ENCODE measurements around the gene GCK.
A peak's percentile ranks its signal among the peaks of the same experiment; 100 is the strongest.
"Not testable (repeated sequence)": the region's sequence is repeated elsewhere in the genome, so short reads cannot be mapped to it uniquely, and the experiment has no call there.

The GCK gene

DNA sequence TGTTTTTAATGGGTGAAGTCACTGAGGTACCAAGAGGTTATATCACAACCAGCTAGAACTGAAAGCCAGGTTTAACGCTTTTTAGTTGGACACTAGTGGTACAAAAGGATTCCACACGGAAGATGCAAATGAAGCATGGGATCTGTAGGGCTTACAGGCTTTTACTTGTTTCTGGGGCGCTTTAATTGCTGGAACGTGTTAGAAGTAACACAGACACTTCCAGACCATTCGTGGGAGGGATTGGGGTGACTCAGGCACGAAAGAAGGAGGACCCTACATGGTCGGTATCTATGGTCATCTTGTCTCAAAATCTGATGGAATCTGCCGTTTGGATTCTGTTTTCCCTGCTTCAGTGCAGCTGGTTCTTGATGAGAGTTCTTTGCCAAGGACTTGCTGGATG, 12.6 kb upstream of the GCK start:
- DNase-seq (ENCODE audit: low read depth, low spot score): no peak

- peak; percentile 93 for DNase-seq (ENCODE audit: low read depth, low spot score)
Measured at GRCh38 chr7:44200699-44201461, 11.6 kb upstream of the GCK start, which contains the start of gene YKT6. YKT6 (plus strand) TSS chr7:44200978; CDS start chr7:44201136, 158 bp downstream.

- DNase-seq (ENCODE audit: low read depth, low spot score): not testable (repeated sequence)
Measured at GRCh38 chr7:44200163-44200562, 10.9 kb upstream of the GCK start.

DNA sequence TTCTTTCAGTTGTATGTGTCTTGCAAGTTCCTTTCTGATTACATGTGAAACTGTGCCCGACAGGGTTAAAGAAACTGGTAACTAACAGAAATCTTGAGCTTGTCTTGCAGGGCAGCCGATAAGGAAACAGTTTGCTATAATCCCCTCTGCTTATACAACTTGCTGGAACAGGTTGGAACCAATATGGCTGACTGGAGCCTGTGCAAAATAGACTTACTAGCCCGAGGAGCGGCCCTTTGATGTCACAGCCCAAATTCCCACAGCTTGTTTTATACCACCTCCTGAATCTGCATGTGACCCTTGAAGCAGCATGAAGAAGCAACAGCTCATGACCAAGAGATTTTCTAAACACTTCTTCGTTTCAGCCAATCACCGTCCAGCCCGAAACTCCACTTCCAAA, 8.2 kb upstream of the GCK start:
- DNase-seq (ENCODE audit: low read depth, low spot score): no peak

DNA sequence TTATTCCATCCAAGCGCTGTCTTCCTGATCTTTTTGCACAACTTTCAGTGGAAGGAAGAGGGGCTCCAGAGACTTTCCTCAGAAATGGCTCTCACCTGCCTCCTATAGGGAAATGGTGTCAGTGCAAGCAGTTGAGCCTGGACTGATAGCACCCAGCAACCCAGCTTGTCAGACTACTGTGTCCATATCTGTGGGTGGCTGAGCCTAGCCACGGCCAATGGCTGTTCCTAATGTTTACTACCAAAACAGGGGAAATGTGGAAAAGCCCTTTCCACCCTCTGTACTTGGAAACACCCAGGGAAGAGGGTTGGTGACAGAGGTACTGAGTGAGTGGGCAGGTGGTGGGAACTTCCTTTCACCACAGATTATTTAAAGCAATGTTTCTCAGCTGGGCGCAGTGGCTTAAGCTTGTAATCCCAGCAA, 7.2 kb upstream of the GCK start:
- no peak for DNase-seq (ENCODE audit: low read depth, low spot score)

- no peak for DNase-seq (ENCODE audit: low read depth, low spot score)
Measured at GRCh38 chr7:44195889-44196288, 6.7 kb upstream of the GCK start.

DNA sequence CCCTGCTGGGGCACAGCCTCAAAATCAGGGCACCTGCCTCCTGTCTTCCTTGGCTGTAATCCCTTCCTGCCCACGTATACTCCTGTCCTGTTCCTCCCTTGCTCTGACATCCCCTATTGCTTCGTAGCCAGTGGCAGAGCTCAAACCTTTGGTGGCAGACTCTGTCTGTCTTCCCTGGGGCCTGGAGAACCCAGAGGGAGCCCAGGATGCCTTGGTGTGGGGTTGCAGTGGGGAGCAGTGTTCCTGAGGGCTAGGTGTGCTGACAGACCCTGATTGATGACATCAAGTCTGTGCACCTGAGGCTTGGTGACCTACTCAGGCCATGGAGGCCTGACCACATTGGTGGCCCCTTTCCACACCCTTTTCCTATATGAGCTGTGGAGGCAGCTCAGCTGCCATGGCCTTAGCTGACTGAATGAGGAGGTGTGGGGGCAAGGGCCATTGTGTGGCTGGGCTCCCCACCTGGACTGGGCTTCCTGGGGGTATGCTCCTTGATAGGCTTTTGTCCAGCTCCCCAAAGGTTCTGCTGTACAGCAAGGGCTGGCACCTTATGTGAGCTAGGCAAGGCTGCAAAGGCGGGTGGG, 5.4 kb upstream of the GCK start:
- no peak for DNase-seq (ENCODE audit: low read depth, low spot score)

DNA sequence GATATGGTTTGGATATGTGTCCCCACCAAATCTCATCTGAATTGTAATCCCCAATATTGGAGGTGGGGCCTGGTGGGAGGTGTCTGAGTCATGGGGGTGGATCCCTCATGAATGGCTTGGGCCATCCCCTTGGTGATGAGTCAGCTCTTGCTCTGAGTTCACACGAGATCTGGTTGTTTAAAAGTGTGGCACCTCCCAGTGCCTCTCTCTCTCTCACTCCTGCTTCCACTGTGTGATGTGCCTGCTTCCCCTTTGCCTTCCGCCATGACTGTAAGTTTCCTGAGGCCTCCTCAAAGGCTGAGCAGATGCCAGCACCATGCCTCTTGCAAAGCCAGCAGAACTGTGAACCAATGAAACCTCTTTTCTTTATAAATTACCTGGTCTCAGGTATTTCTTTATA, 4.8 kb upstream of the GCK start:
- peak; percentile 7 for DNase-seq (ENCODE audit: low read depth, low spot score)

GRCh38 chr7:44193011-44193802, 4.0 kb upstream of the GCK start:
- no peak for DNase-seq (ENCODE audit: low read depth, low spot score)

DNA sequence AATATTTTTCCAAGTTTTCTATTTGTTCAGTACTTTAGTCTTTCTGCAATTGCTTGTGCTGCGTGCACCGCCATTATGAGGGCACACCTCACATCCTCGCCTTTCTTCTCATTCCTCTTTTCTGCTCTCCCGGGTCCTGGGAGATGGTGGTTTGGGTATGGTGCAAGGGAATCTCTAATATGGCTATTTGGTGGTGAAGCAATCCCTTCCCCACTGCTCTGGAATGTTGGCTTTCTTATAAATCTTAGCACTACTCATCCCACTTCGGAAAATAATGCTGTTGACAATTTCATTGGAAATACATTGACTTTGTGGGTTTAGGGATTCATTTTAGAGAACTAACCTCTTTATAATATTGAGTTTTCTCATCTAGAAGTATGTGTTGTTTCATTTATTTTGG, 1.9 kb upstream of the GCK start:
- no peak for DNase-seq (ENCODE audit: low read depth, low spot score)

- no peak for DNase-seq (ENCODE audit: low read depth, low spot score)
Measured at GRCh38 chr7:44189993-44190872, 994 bp upstream of the GCK start.

DNA sequence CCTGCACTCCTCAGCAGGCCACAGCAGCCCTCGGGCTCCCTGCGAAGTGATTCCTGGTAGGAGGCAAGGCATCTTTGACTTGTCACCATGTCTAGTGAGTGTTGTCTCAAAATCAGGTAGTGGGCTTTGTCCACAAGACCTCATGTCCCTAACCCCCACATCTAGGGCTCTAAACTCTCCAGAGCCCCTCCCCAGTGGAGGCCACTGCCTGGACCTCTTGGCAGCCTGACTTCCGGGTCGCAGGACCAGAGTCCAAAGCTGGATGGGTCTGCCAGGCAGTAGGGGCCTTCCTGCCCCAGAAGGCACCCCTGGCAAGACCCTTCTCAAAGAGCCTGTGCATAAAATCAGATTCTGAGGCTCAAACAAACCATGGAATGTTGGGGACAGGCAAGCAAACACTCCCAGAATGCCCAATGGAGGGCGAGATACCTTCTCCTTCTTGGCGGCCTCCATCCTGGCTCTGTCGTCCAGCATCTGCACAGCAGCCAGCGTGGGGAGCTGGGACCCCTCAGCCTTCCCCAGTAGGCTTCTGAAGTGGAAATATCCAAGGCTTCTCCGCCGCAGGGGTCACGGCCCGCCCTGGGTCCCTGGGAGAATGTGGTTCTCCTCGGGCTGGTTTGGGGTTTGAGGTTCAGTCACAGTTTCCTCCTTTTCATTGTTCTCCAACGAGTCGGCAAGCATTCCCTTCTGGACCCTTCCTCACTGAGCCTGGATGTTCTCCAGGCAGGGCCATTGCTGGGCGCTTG, 586 bp downstream of the GCK start:
- no peak for DNase-seq (ENCODE audit: low read depth, low spot score)

GRCh38 chr7:44187636-44188416, 1.4 kb downstream of the GCK start:
- no peak for DNase-seq (ENCODE audit: low read depth, low spot score)

DNA sequence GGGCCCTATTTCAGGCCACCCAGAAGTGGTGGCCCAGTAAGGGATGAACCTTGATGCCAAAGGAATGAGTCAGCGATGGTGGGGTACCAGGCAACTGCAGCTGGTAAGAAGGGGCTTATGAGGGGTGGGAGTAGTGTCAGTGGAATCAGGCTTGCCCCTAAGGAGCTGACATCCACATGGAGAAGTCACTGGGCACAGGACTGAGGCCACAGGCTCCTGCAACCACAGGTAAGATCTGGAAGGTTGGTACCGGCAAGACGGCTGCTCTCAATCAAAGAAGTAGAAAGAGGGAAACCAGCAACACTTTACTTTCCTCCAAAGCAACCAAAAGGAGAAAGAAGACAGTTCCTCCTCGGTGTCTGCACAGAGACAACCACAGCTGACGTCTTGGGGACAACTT, 2.5 kb downstream of the GCK start:
- no peak for DNase-seq (ENCODE audit: low read depth, low spot score)

GRCh38 chr7:44185729-44186128, 3.5 kb downstream of the GCK start:
- no peak for DNase-seq (ENCODE audit: low read depth, low spot score)

DNA sequence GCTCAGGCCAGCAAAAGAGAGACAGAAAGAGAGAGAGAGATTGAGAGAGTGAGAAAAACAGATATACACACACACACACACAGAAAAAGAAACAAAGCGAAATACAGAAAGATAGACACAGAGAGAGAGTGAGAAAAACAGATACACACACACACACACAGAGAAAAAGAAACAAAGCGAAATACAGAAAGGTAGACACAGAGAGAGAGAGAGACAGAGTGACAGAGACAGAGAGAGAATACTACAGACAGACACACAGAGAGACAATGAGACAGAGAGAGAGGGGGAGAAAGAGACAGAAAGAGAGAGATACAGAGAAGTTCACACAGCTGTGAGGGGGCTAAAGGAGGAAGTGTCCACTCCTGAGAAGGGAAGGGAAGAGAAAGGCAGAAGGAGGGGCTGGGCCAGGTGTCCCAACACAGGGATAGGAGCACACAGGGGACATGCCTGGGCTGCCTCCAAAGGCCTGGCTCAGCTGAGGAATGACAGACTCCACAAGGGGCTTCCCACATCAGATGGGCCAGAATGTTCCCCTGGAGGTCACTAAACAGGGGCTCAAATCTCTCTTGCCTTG, 4.3 kb downstream of the GCK start:
- DNase-seq (ENCODE audit: low read depth, low spot score): no peak

DNA sequence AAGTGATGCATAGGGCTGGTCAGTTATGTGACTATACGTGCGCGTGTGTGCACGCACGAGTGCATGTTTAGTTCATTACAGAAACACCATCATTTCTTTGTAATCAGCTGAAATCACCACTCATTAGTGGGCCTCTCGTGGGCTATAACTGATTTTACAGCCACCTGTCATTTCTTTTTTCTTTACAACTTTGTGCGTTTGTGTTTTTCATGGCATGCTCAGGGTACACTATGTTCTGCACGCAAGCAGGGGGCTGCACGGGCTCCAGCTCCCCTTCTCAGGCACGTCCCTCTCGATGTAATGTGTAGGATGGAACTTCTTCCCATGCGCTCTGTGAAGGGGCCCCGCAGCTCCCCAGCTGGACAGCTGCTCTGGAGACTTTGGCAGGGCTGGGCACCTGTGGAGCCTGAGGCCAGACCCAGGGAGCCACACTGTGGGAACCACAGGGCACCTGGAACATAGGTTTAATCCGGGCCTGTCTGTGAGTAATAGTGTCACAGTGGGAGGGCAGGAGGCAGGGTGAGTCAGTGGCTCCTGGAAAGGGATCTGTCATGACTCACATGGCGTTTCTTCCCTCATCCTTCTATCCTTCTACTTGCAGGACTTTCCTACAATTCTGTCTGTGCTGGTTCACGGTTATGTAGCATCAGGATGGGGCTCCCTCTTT, 4.9 kb downstream of the GCK start:
- DNase-seq (ENCODE audit: low read depth, low spot score): no peak

DNA sequence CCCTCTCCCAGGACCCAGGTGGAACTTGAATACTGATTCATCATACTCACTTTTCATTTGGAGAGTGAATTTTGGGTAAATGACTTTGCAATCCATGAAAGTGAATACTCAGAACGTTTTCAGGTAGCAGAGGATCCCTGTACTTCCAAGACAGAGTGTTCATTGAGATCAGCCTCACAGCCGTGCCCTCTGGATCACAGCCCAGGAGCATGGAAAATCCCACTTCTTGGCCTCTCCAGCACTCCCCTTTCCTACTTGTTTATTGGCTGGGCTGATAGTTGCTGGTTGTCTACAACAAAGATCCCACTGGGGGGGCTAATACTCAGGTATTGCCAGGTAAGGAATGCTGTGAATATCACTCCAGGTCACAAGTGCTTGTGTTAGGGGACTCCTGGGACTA, 5.9 kb downstream of the GCK start:
- no peak for DNase-seq (ENCODE audit: low read depth, low spot score)

DNA sequence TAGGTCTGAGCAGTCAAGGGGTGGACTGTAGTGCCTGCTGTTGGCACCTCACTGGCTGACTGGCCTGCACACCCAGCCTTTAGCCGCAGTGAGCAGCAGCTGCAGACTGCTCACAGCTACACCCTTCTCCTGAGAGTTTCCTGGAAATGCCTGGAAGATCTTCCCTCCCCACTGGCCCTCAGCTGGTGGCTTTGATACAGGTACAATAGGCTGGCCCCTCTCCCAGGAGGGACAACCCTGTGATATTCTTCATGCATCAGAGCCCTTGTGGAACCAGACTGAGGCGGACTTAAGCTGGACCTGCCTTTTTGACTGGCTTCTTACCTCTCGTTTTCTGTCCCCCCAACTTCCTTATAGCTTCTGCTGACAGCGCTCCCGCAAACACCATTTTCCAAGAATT, 6.4 kb downstream of the GCK start:
- no peak for DNase-seq (ENCODE audit: low read depth, low spot score)

All from activated naive CD8-positive, alpha-beta T cell treated with anti-CD3 and anti-CD28 coated beads, Interleukin-2, amount 50 U/mL, for 16 hours (primary cell).